Esophagus muscularis mucosa (tissue), 4 donors: ENCODE measurements around the gene ADAMTSL5. TPM values are rescaled to one million over a fixed set of nuclear protein-coding genes. Genes with fewer than 3 reads are reported as not detected.

Experiments
- DNase-seq: peaks from one replicate; pipeline ENCODE4 v3.0.0-alpha.2; 2017; ENCODE audit errors: extremely low spot score
- H3K27ac ChIP-seq, 4 donors: fragments of 200-600 bp; sonication (generic); replicated peaks in 1 of 4; 1 replicate in 3 of 4; 2 replicates in 1 of 4; pipeline ENCODE4 v1.5.1; 2016 to 2019; ENCODE audit warnings: mild to moderate bottlenecking in 1 of 4
- H3K27me3 ChIP-seq, 4 donors: fragments of 200-600 bp; sonication (generic); one replicate each; pipeline versions ENCODE4 v1.5.1 to v1.6.0; 2016 to 2019
- H3K36me3 ChIP-seq, 4 donors: fragments of 200-600 bp; sonication (generic); one replicate each; pipeline ENCODE4 v1.5.1; 2016 to 2019
- H3K4me1 ChIP-seq, 4 donors: fragments of 200-600 bp; sonication (generic); one replicate each; pipeline ENCODE4 v1.5.1; 2016 to 2019
- H3K4me3 ChIP-seq, 4 donors: fragments of 200-600 bp; sonication (generic); 1 replicate in 2 of 4; 2 replicates in 2 of 4; pipeline ENCODE4 v1.5.1; 2016 to 2019; ENCODE audit warnings: mild to moderate bottlenecking in 4 of 4, moderate library complexity in 1 of 4
- H3K9me3 ChIP-seq, 4 donors: fragments of 200-600 bp; sonication (generic); 1 replicate in 3 of 4; 2 replicates in 1 of 4; pipeline ENCODE4 v1.5.1; 2016 to 2019
- CTCF ChIP-seq, 3 experiments: fragments of 200-600 bp in 2 of 3; fragments of 450-650 bp in 1 of 3; sonication (generic) in 2 of 3; IDR thresholded peaks; one replicate each; pipeline ENCODE4 v1.5.1; 2017 to 2019; ENCODE audit warnings: antibody characterized with exemption in 3 of 3, mild to moderate bottlenecking in 2 of 3, moderate library complexity in 1 of 3
- EP300 ChIP-seq: sonication (generic); formaldehyde crosslinking; IDR thresholded peaks from one replicate; pipeline ENCODE4 v1.6.1; 2017; ENCODE audit warnings: antibody characterized with exemption
- POLR2A ChIP-seq: fragments of 450-650 bp; IDR thresholded peaks from one replicate; pipeline ENCODE4 v1.6.1; 2017; ENCODE audit warnings: antibody characterized with exemption, moderate library complexity, mild to moderate bottlenecking, low read depth
- POLR2AphosphoS5 ChIP-seq, 2 donors: sonication (generic); formaldehyde crosslinking; IDR thresholded peaks; one replicate each; pipeline ENCODE4 v1.6.1; 2017; ENCODE audit warnings: antibody characterized with exemption in 2 of 2
- WGBS: methylation state at CpG from one replicate; pipeline ENCODE4 v1.1.5; 2018; 5-methylcytosine and 5-hydroxymethylcytosine counted together
- intact Hi-C: fragments of 100-400 bp; cut with DNase I; formaldehyde crosslinking; loops from one replicate; pipeline ENCODE4 v1.15.1; 2023
- total RNA-seq, 4 donors: library from RNA; depleted of rRNA; stranded (reverse); fragments of >200 nt; gene quantifications; one replicate each; pipeline versions ENCODE4 v1.1.0 to v1.2.1, GENCODE V29; 2016

Gene ADAMTSL5
- total RNA-seq, 4 donors from 2014 or later: 3.9 to 5.9 (median 4.7) TPM

GRCh38 chr19:1556390-1557070 lies 43.7 kb upstream of the ADAMTSL5 start:
- DNase-seq: no peak
- TF ChIP-seq CTCF (IDR thresholded peaks at IDR 0.05): no peak
- no peak for TF ChIP-seq EP300
- TF ChIP-seq POLR2A: no peak
- no peak for TF ChIP-seq POLR2AphosphoS5 (IDR thresholded peaks at IDR 0.05)
- H3K4me3 ChIP-seq: no peak overlapping the region
- H3K9me3 ChIP-seq: no peaks in the 10 kb centered on the region
- no peak overlapping the region for H3K27ac ChIP-seq
- peaks cover 0 to 7% (median 2%) of the 10 kb centered on the region in 4 donors for H3K4me1 ChIP-seq
- intact Hi-C loops: no loop called here
- H3K36me3 ChIP-seq: peaks cover 4 to 21% (median 15%) of the 10 kb centered on the region in 4 donors
- H3K27me3 ChIP-seq: no peaks in the 10 kb centered on the region
- WGBS: 95% methylated on average over 56 of the region's 66 CpGs

DNA sequence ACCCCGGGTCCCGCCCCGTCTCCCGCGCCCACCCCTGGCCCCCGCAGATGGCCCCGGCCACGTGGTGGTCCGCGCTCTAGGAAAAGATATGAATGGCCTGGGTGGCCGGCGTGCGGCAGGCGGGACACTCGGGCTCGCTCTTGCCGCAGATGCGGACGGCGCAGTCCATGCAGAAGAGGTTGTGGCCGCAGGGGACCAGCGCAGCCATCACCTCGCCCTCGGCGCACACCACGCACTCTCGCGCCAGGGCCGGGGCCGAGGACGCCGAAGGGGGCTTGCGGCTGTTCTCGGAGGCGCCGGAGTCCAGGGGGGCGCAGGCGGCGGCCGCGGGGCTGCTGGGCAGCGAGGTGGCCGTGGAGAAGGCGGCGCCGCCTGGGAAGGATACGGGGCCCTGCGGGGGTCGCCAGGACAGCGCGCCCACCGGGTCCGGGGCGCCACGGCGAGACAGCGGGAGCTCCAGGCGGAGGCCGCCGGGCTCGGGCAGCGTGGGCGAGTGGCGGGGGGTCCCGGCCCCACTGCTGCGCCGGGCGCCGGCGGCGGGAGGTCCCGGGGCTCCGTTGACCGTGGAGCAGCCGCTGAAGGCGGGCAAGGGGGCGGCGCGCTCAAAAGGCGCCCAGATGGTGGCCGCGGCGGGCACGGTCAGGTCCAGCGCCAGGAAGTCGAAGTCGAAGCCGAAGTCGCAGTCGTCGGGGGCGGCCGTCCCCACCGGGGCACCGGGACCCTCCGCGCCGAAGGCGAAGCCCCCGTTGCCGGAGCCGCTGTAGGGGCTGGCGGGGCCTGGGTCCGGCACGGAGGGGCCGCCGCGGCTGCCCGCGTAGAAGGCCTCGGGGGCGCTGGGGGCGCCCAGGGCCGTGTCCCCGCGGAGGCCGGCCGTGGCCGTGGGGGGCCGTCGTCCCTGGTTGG lies 42.9 kb upstream of the ADAMTSL5 start:
- no peak overlapping the region for H3K27ac ChIP-seq
- H3K9me3 ChIP-seq: no peaks in the 10 kb centered on the region
- no peaks in the 10 kb centered on the region for H3K27me3 ChIP-seq
- intact Hi-C loops: no loop called here
- H3K36me3 ChIP-seq: peaks cover 4 to 21% (median 15%) of the 10 kb centered on the region in 4 donors
- TF ChIP-seq CTCF (IDR thresholded peaks at IDR 0.05): no peak
- TF ChIP-seq POLR2A: no peak
- TF ChIP-seq POLR2AphosphoS5 (IDR thresholded peaks at IDR 0.05): no peak
- no peak for TF ChIP-seq EP300
- no peak overlapping the region for H3K4me3 ChIP-seq
- DNase-seq: no peak
- 92% methylated on average over 92 of the region's 121 CpGs for WGBS
- peaks cover 0 to 7% (median 2%) of the 10 kb centered on the region in 4 donors for H3K4me1 ChIP-seq

DNA sequence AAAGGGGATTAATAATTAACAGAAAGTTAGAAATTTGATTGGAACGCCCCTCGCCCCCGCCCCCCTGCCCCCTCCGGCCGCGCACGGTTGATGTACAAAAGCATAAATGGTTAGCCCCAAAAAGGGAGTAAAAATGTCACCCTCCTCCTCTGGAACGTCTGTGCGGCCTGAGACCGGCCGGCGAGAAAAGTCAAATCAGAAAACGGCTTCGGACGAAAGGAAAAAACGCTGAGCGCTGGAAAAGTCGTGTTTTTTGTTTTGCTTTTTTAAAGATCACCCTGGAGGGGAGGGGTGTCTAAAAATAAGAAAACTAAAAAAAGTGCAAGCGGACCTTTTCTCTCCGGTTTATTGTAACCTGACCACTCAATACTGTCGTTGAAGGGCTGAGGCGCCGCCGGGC lies 42.1 kb upstream of the ADAMTSL5 start:
- no peaks in the 10 kb centered on the region for H3K27me3 ChIP-seq
- H3K4me3 ChIP-seq: no peak overlapping the region
- peaks cover 4 to 21% (median 15%) of the 10 kb centered on the region in 4 donors for H3K36me3 ChIP-seq
- no peak for DNase-seq
- peaks cover 0 to 2% (median 0%) of the 10 kb centered on the region in 4 donors for H3K4me1 ChIP-seq
- TF ChIP-seq POLR2AphosphoS5 (IDR thresholded peaks at IDR 0.05) (no peak), POLR2A (no peak), EP300 (no peak), CTCF (IDR thresholded peaks at IDR 0.05) (no peak)
- intact Hi-C loops: no loop called here
- no peaks in the 10 kb centered on the region for H3K9me3 ChIP-seq
- 90% methylated on average over 24 of the region's 24 CpGs for WGBS
- H3K27ac ChIP-seq: no peak overlapping the region

DNA sequence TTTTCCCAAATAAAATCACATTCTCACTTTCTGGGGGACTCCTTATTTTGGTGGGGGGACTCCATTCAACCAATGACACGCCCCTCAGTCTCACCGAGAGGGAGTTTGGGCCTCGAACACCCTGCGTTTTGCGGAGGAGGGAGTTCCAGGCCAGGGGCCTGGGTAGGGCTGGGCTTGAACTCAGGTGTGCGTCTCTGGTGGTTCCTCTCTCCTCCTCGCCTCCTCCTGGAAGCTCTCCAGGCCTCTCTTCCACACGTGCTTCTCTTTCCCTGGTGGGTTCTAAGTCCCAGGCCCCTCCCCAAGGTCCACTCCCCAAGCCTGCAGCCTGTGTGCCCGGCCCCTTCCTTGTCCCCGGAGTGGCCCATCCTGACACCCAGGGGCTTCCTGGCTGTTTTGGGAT lies 40.6 kb upstream of the ADAMTSL5 start:
- H3K4me3 ChIP-seq: no peak overlapping the region
- intact Hi-C loops: no loop called here
- peaks cover 4 to 21% (median 14%) of the 10 kb centered on the region in 4 donors for H3K36me3 ChIP-seq
- H3K27ac ChIP-seq: no peak overlapping the region
- 81% methylated on average over 10 of the region's 10 CpGs for WGBS
- no peak for DNase-seq
- TF ChIP-seq POLR2A (no peak), EP300 (no peak), POLR2AphosphoS5 (IDR thresholded peaks at IDR 0.05) (no peak), CTCF (IDR thresholded peaks at IDR 0.05) (no peak)
- H3K4me1 ChIP-seq: no peaks in the 10 kb centered on the region
- H3K27me3 ChIP-seq: no peaks in the 10 kb centered on the region
- H3K9me3 ChIP-seq: no peaks in the 10 kb centered on the region
